NCI-H1048 (cell line): Measurements from ENCODE around the gene TMEM138.
"Not testable (repeated sequence)": the region's sequence is repeated elsewhere in the genome, so short reads cannot be mapped to it uniquely, and the experiment has no call there.

Experiments
- DNase-seq: peaks from one replicate; lab custom pipeline; 2025; lab: John Stamatoyannopoulos, UW

TMEM138 gene

GRCh38 chr11:61364012-61364675 lies 2.0 kb downstream of the TMEM138 start:
- DNase-seq: no peak

- no peak for DNase-seq
Observed at GRCh38 chr11:61367406-61367805, 5.2 kb downstream of the TMEM138 start.

- DNase-seq: no peak
Observed at GRCh38 chr11:61368646-61369045, 6.5 kb downstream of the TMEM138 start.

- no peak for DNase-seq
Observed at GRCh38 chr11:61369372-61370348, 7.5 kb downstream of the TMEM138 start.

GRCh38 chr11:61370349-61371005 lies 8.3 kb downstream of the TMEM138 start:
- no peak for DNase-seq

- DNase-seq: no peak
Observed at GRCh38 chr11:61372659-61373420, 10.7 kb downstream of the TMEM138 start.

- no peak for DNase-seq
Observed at GRCh38 chr11:61375761-61376108, 13.6 kb downstream of the TMEM138 start.

- DNase-seq: no peak
Observed at GRCh38 chr11:61377461-61378160, 15.4 kb downstream of the TMEM138 start.

GRCh38 chr11:61378713-61379313 lies 16.6 kb downstream of the TMEM138 start:
- no peak for DNase-seq

- DNase-seq: no peak
Observed at GRCh38 chr11:61380884-61381283, 18.7 kb downstream of the TMEM138 start.

- DNase-seq: not testable (repeated sequence)
Observed at GRCh38 chr11:61383859-61384258, 21.7 kb downstream of the TMEM138 start.

- DNase-seq: no peak
Observed at GRCh38 chr11:61384271-61385242, 22.4 kb downstream of the TMEM138 start.

- no peak for DNase-seq
Observed at GRCh38 chr11:61390161-61390560, 28.0 kb downstream of the TMEM138 start.

GRCh38 chr11:61392981-61393595 lies 30.9 kb downstream of the TMEM138 start:
- no peak for DNase-seq

- DNase-seq: no peak
Observed at GRCh38 chr11:61401173-61401572, 39.0 kb downstream of the TMEM138 start.

- no peak for DNase-seq
Observed at GRCh38 chr11:61401573-61401972, 39.4 kb downstream of the TMEM138 start.

- DNase-seq: no peak
Observed at GRCh38 chr11:61403658-61404057, 41.5 kb downstream of the TMEM138 start.

- no peak for DNase-seq
Observed at GRCh38 chr11:61404103-61404502, 41.9 kb downstream of the TMEM138 start.

GRCh38 chr11:61404641-61405040 lies 42.5 kb downstream of the TMEM138 start:
- no peak for DNase-seq
